HepG2 (cell line): ENCODE measurements around the gene PRSS22. TPM values are rescaled to one million over a fixed set of nuclear protein-coding genes. Genes with fewer than 3 reads are reported as not detected.
A peak's percentile ranks its signal among the peaks of the same experiment; 100 is the strongest.

Experiments
- ATAC-seq: fragments of 200-7000 bp; cut with Tn5 transposase; 3 replicates; pipeline ENCODE4 v1.9.1; 2020; ENCODE audit warnings: mild to moderate bottlenecking, moderate library complexity
- BruUV-seq: library from RNA; stranded (reverse); fragments of 400-500 nt; replicated peaks from 2 replicates; lab custom pipeline; 2021; lab: Mats Ljungman, UMichigan
- CTCF ChIA-PET: fragments of 300-600 bp; formaldehyde crosslinking; extraction: SDS; loops from one replicate; lab custom pipeline; 2021; ENCODE audit warnings: low total read pairs, inconsistent platforms, low intra/inter-chr PET ratio; lab: Yijun Ruan, JAX
- POLR2A ChIA-PET: fragments of 350-600 bp; sonication (Branson Sonifier 250); formaldehyde crosslinking; loops from one replicate; lab custom pipeline; 2020; ENCODE audit warnings: antibody characterized with exemption, inconsistent platforms; lab: Yijun Ruan, JAX
- DNase-seq: peaks from one replicate; pipeline ENCODE4 v3.0.0-alpha.2; 2015; ENCODE audit warnings: low spot score
- FAIRE-seq: peaks from 3 replicates; lab custom pipeline; 2011; peaks lifted over from hg19 to GRCh38; lab: Jason Lieb, UNC
- H2AFZ ChIP-seq: one replicate; pipeline ENCODE4 v1.6.1; 2011; ENCODE audit warnings: low read length, inconsistent platforms
- H3K27ac ChIP-seq: fragments of 300-600 bp; 3 replicates; pipeline ENCODE4 v1.8.0; 2011; ENCODE audit warnings: mixed run types, mild to moderate bottlenecking, mixed read lengths, low read length, inconsistent platforms; ENCODE audit not compliant: insufficient read depth; ENCODE audit errors: extremely low read length
- H3K27me3 ChIP-seq, 2 experiments: fragments of 200-600 bp in 1 of 2; 2 replicates in 1 of 2; 3 replicates in 1 of 2; pipeline versions ENCODE4 v1.6.0 to v1.8.0; 2011; ENCODE audit warnings: low read length in 2 of 2, mild to moderate bottlenecking in 2 of 2, moderate library complexity in 2 of 2, inconsistent platforms in 1 of 2; ENCODE audit not compliant: insufficient read depth in 2 of 2, control insufficient read depth in 1 of 2
- H3K36me3 ChIP-seq, 2 experiments: fragments of 200-600 bp in 1 of 2; replicated peaks in 1 of 2; 2 replicates in 1 of 2; 3 replicates in 1 of 2; pipeline versions ENCODE4 v1.5.1 to v1.8.0; 2011; ENCODE audit warnings: low read length in 2 of 2, inconsistent platforms in 1 of 2; ENCODE audit not compliant: insufficient read depth in 2 of 2, control insufficient read depth in 1 of 2
- H3K4me1 ChIP-seq: 2 replicates; pipeline ENCODE4 v1.5.1; 2012; ENCODE audit warnings: low read length, inconsistent platforms; ENCODE audit not compliant: insufficient read depth
- H3K4me2 ChIP-seq: 2 replicates; pipeline ENCODE4 v1.6.0; 2011; ENCODE audit warnings: low read depth, low read length, inconsistent platforms
- H3K4me3 ChIP-seq, 3 experiments: fragments of 200-600 bp in 1 of 3; sonication (generic), shearing (Covaris generic) in 1 of 3; replicated peaks in 1 of 3; 2 replicates each; pipeline ENCODE4 v1.5.1; 2011 to 2016; ENCODE audit warnings: low read length in 3 of 3, inconsistent platforms in 2 of 3, low read depth in 2 of 3, mild to moderate bottlenecking in 2 of 3, control low read depth in 1 of 3, mixed read lengths in 1 of 3; ENCODE audit not compliant: insufficient read depth in 1 of 3
- H3K79me2 ChIP-seq: one replicate; pipeline ENCODE4 v1.6.1; 2011; ENCODE audit warnings: low read length, inconsistent platforms; ENCODE audit not compliant: insufficient read depth
- H3K9ac ChIP-seq: 2 replicates; pipeline ENCODE4 v1.6.0; 2011; ENCODE audit warnings: mild to moderate bottlenecking, low read depth, low read length, inconsistent platforms; ENCODE audit not compliant: insufficient read depth
- H3K9me3 ChIP-seq: 2 replicates; pipeline ENCODE4 v1.5.1; 2012; ENCODE audit warnings: mild to moderate bottlenecking, low read length
- H4K20me1 ChIP-seq: 2 replicates; pipeline ENCODE4 v1.6.0; 2011; ENCODE audit warnings: inconsistent platforms, mild to moderate bottlenecking, low read length, moderate library complexity; ENCODE audit not compliant: insufficient read depth
- CHCHD3 ChIP-seq: sonication (generic); formaldehyde crosslinking; IDR thresholded peaks from 2 replicates; pipeline ENCODE4 v1.8.0; 2022; ENCODE audit warnings: mild to moderate bottlenecking, missing genetic modification reagents, moderate library complexity
- IRX3 ChIP-seq: sonication (generic); formaldehyde crosslinking; IDR thresholded peaks from 2 replicates; pipeline ENCODE4 v1.8.1; 2023; ENCODE audit warnings: mild to moderate bottlenecking, low read depth, missing genetic modification reagents, borderline replicate concordance
- ISX ChIP-seq: sonication (generic); formaldehyde crosslinking; conservative IDR thresholded peaks from 2 replicates; pipeline ENCODE4 v1.5.0; 2020; ENCODE audit warnings: missing genetic modification reagents
- SIN3B ChIP-seq: fragments of 150-350 bp; IDR thresholded peaks from 2 replicates; pipeline ENCODE4 v1.6.1; 2014; ENCODE audit warnings: low read length
- TBX2 ChIP-seq: sonication (generic); formaldehyde crosslinking; IDR thresholded peaks from 2 replicates; pipeline ENCODE4 v1.5.0; 2020; ENCODE audit warnings: missing genetic modification reagents, mild to moderate bottlenecking, borderline replicate concordance
- TGIF2 ChIP-seq: IDR thresholded peaks from 2 replicates; pipeline ENCODE4 v1.6.1; 2016; ENCODE audit warnings: control low read depth, missing compliant biosample characterization
- WGBS: methylation state at CpG from one replicate; pipeline ENCODE4 v1.1.6; 2017; ENCODE audit warnings: low lambda C conversion rate; 5-methylcytosine and 5-hydroxymethylcytosine counted together
- in situ Hi-C: cut with HindIII; loops from 2 replicates; pipeline ENCODE4 v1.10.0; 2017; ENCODE audit warnings: low pct_unique_long_range_greater_than_20kb; ENCODE audit not compliant: extremely low pct_ligation_motif_present
- intact Hi-C: fragments of 100-400 bp; cut with micrococcal nuclease; formaldehyde crosslinking; loops from one replicate; pipeline ENCODE4 v1.10.0; 2022; ENCODE audit not compliant: unreplicated experiment
- polyA plus RNA-seq, 8 experiments: library from polyadenylated mRNA; depleted of rRNA in 3 of 8; stranded (reverse) in 7 of 8; unstranded in 1 of 8; fragments of >200 nt; fragmentation: Illumina TruSeq in 4 of 8; extraction: Trizol in 4 of 8; gene quantifications; 2 replicates each; pipeline versions ENCODE4 v1.2.1 to v1.2.3, GENCODE V29; 2011 to 2016; ENCODE audit warnings: low read depth in 4 of 8, missing spikeins in 1 of 8, mixed read lengths in 1 of 8; ENCODE audit not compliant: insufficient read depth in 1 of 8
- total RNA-seq, 5 experiments: library from RNA; depleted of rRNA; stranded (reverse); fragments of >200 nt; fragmentation: Illumina TruSeq; extraction: Trizol; gene quantifications; 2 replicates each; pipeline ENCODE4 v1.2.3, GENCODE V29; 2016; ENCODE audit warnings: low read depth in 1 of 5
- TF ChIP-seq, protein P1 (sequence below): sonication (generic); formaldehyde crosslinking; IDR thresholded peaks from 2 replicates; pipeline ENCODE4 v1.5.0; 2020; ENCODE audit warnings: mild to moderate bottlenecking, missing genetic modification reagents, borderline replicate concordance
- TF ChIP-seq, protein P2 (sequence below): sonication (generic); formaldehyde crosslinking; IDR thresholded peaks from 2 replicates; pipeline ENCODE4 v1.5.0; 2020; ENCODE audit warnings: missing genetic modification reagents

PRSS22 gene
- total and polyA plus RNA-seq, 2 of the 13 experiments (the other 11 are each of a cell fraction or from before 2014, with no cell fraction given), result 0.24 to 0.32 TPM

DNA sequence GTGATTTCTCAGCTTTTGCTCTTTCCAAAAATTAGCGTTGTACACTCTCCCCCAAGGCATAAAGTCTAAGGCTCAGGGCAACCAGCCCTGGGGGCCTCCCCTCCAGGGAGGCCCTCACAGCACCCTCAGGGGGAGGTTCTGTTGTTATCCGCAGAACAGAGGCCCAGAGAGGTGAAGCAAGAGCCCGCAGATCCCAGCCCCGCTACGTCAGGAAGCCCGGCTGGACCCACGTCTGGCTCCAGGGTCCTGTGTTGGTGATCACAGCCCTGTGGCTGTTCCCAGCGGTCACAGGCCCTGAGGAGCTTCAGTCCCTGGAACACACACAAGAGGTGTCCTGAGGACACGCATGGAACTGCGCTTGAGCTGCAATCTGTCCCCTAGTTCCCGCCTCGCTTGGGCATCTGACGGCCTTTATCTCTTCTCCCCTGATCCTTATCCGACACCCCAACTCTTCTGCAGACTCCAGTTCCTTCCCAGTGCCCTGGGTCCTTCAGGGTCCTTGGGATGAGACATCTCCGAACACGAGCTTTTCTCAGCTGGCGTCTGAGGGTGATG is 29.0 kb downstream of the PRSS22 start:
- Histone ChIP-seq H3K4me3 (no peak overlapping the region; a peak in 1 of 6 replicates), H3K79me2 (no peaks in the 10 kb centered on the region), H2AFZ (no peak overlapping the region), H3K9me3 (no peaks in the 10 kb centered on the region), H3K27ac (no peak overlapping the region), H3K36me3 (no peaks in the 10 kb centered on the region), H3K27me3 (peaks cover 1 to 76% of the 10 kb centered on the region in 2 experiments)
- WGBS, result 62% methylated on average over 14 of the region's 17 CpGs
- no TSS peak for BruUV-seq
- ChIA-PET POLR2A (interaction anchor here (1.1 to 1.7 kb wide), 3 partner anchors 10 to 77 kb away, joined by 3 to 9 read pairs (median 3); no protein-coding TSS in a partner anchor), CTCF (no interaction called here)
- DNase-seq (no peak), ATAC-seq (peak; percentile 19)
- intact Hi-C loops, result no loop called here
- in situ Hi-C loops, result loop anchor here (5.0 kb wide), 1 partner anchor 42 kb away; the partner anchor contains the start of gene PRSS33
- TF ChIP-seq CHCHD3 (CRISPR knock-in tag) (0 out of 2 replicates have a peak, but pooled peaks have one; percentile 28), TBX2 (CRISPR knock-in tag) (no peak)
- TF ChIP-seq, all 625 proteins: peak for 1
- no peak overlapping the region for H3K9ac ChIP-seq
- H4K20me1 ChIP-seq, result no peaks in the 10 kb centered on the region
- peak overlapping the region; percentile 63; the same call in 1 of the 2 replicates for H3K4me2 ChIP-seq
- peaks cover 41% of the 10 kb centered on the region for H3K4me1 ChIP-seq
- no peak for FAIRE-seq

DNA sequence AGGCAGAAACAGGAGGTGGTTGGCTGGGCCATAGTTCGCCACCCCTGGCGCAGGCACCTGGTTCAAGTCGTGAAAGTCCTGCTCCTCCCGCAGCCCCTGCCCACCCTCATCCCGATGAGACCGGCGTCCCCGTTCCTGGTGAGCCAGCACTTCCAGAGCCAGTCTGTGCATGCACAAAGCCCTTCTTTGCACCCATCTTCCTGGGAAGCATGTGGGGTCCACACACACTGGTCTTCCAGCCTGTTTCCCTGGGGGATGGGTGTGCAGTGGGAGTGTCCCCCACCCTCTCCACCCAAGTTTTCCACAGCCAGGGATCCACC is 29.5 kb downstream of the PRSS22 start:
- Histone ChIP-seq H3K9ac (no peak overlapping the region), H3K27me3 (peaks cover 1 to 77% of the 10 kb centered on the region in 2 experiments), H3K4me1 (peaks cover 41% of the 10 kb centered on the region), H3K36me3 (no peaks in the 10 kb centered on the region), H3K79me2 (no peaks in the 10 kb centered on the region), H3K9me3 (no peaks in the 10 kb centered on the region), H4K20me1 (no peaks in the 10 kb centered on the region), H3K4me3 (no peak overlapping the region), H3K4me2 (no peak overlapping the region), H3K27ac (no peak overlapping the region), H2AFZ (no peak overlapping the region)
- no TSS peak for BruUV-seq
- ATAC-seq, result no peak
- in situ Hi-C loops, result loop anchor here (5.0 kb wide), 1 partner anchor 41 kb away; the partner anchor contains the start of gene PRSS33
- FAIRE-seq, result no peak
- intact Hi-C loops, result no loop called here
- CTCF ChIA-PET, result no interaction called here
- POLR2A ChIA-PET, result interaction anchor here (1.2 kb wide), 1 partner anchor 77 kb away, joined by 3 read pairs; no protein-coding TSS in a partner anchor
- DNase-seq, result no peak
- WGBS, result 73% methylated on average over 8 of the region's 8 CpGs
- no peak for TF ChIP-seq IRX3 (CRISPR knock-in tag)
- TF ChIP-seq, protein P1, sequence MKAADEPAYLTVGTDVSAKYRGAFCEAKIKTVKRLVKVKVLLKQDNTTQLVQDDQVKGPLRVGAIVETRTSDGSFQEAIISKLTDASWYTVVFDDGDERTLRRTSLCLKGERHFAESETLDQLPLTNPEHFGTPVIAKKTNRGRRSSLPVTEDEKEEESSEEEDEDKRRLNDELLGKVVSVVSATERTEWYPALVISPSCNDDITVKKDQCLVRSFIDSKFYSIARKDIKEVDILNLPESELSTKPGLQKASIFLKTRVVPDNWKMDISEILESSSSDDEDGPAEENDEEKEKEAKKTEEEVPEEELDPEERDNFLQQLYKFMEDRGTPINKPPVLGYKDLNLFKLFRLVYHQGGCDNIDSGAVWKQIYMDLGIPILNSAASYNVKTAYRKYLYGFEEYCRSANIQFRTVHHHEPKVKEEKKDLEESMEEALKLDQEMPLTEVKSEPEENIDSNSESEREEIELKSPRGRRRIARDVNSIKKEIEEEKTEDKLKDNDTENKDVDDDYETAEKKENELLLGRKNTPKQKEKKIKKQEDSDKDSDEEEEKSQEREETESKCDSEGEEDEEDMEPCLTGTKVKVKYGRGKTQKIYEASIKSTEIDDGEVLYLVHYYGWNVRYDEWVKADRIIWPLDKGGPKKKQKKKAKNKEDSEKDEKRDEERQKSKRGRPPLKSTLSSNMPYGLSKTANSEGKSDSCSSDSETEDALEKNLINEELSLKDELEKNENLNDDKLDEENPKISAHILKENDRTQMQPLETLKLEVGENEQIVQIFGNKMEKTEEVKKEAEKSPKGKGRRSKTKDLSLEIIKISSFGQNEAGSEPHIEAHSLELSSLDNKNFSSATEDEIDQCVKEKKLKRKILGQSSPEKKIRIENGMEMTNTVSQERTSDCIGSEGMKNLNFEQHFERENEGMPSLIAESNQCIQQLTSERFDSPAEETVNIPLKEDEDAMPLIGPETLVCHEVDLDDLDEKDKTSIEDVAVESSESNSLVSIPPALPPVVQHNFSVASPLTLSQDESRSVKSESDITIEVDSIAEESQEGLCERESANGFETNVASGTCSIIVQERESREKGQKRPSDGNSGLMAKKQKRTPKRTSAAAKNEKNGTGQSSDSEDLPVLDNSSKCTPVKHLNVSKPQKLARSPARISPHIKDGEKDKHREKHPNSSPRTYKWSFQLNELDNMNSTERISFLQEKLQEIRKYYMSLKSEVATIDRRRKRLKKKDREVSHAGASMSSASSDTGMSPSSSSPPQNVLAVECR (CRISPR knock-in tag), result no peak
- TF ChIP-seq TGIF2 (CRISPR knock-in tag), result no peak
- TF ChIP-seq, protein P2, sequence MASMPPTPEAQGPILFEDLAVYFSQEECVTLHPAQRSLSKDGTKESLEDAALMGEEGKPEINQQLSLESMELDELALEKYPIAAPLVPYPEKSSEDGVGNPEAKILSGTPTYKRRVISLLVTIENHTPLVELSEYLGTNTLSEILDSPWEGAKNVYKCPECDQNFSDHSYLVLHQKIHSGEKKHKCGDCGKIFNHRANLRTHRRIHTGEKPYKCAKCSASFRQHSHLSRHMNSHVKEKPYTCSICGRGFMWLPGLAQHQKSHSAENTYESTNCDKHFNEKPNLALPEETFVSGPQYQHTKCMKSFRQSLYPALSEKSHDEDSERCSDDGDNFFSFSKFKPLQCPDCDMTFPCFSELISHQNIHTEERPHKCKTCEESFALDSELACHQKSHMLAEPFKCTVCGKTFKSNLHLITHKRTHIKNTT (CRISPR knock-in tag), result no peak
- TF ChIP-seq SIN3B, result no peak
- TF ChIP-seq ISX (CRISPR knock-in tag), result no peak
